GM23248 (cell line): Measurements from ENCODE around the gene PKD1L1. TPM values are rescaled to one million over a fixed set of nuclear protein-coding genes. Genes with fewer than 3 reads are reported as not detected.
"Not testable (repeated sequence)": the region's sequence is repeated elsewhere in the genome, so short reads cannot be mapped to it uniquely, and the experiment has no call there.

Source experiments
- DNase-seq: peaks from one replicate; pipeline ENCODE4 v3.0.0-alpha.2; 2015
- H2AFZ ChIP-seq: fragments of 200-600 bp; sonication (generic); 2 replicates; pipeline ENCODE4 v1.6.1; 2016; ENCODE audit warnings: antibody characterized with exemption
- H3F3A ChIP-seq: fragments of 200-600 bp; sonication (generic); 2 replicates; pipeline ENCODE4 v1.6.1; 2016; ENCODE audit warnings: mild to moderate bottlenecking, antibody characterized with exemption, mixed run types; ENCODE audit not compliant: insufficient read depth
- H3K27ac ChIP-seq: fragments of 200-600 bp; sonication (generic); 2 replicates; pipeline ENCODE4 v1.5.1; 2016; ENCODE audit warnings: mild to moderate bottlenecking
- H3K27me3 ChIP-seq: fragments of 200-600 bp; sonication (generic); replicated peaks from 2 replicates; pipeline ENCODE4 v1.6.1; 2016; ENCODE audit warnings: mild to moderate bottlenecking; ENCODE audit not compliant: insufficient read depth
- H3K36me3 ChIP-seq: fragments of 200-600 bp; sonication (generic); 2 replicates; pipeline ENCODE4 v1.6.1; 2016; ENCODE audit warnings: low read depth, mild to moderate bottlenecking
- H3K4me1 ChIP-seq: fragments of 200-600 bp; sonication (generic); 2 replicates; pipeline ENCODE4 v1.6.1; 2016; ENCODE audit warnings: mild to moderate bottlenecking; ENCODE audit not compliant: insufficient read depth
- H3K4me2 ChIP-seq: fragments of 200-600 bp; sonication (generic); one replicate; pipeline ENCODE4 v1.6.1; 2016; ENCODE audit warnings: mild to moderate bottlenecking; ENCODE audit not compliant: unreplicated experiment
- H3K4me3 ChIP-seq: fragments of 200-600 bp; sonication (generic); 2 replicates; pipeline ENCODE4 v1.5.1; 2016; ENCODE audit warnings: mild to moderate bottlenecking
- H3K79me2 ChIP-seq: fragments of 200-600 bp; sonication (generic); 2 replicates; pipeline ENCODE4 v1.6.1; 2016; ENCODE audit warnings: mild to moderate bottlenecking; ENCODE audit not compliant: insufficient read depth
- H3K9ac ChIP-seq: fragments of 200-600 bp; sonication (generic); 2 replicates; pipeline ENCODE4 v1.6.1; 2016; ENCODE audit warnings: mild to moderate bottlenecking
- H3K9me2 ChIP-seq: fragments of 200-600 bp; sonication (generic); 2 replicates; pipeline ENCODE4 v1.6.1; 2016; ENCODE audit warnings: mixed run types, mild to moderate bottlenecking, moderate library complexity; ENCODE audit not compliant: insufficient read depth
- H3K9me3 ChIP-seq: fragments of 200-600 bp; sonication (generic); one replicate; pipeline ENCODE4 v1.6.1; 2017; ENCODE audit warnings: low read depth
- H4K20me1 ChIP-seq: fragments of 200-600 bp; sonication (generic); 2 replicates; pipeline ENCODE4 v1.6.0; 2016; ENCODE audit not compliant: insufficient read depth
- EZH2 ChIP-seq: fragments of 200-600 bp; sonication (generic); IDR thresholded peaks from 2 replicates; pipeline ENCODE4 v1.6.1; 2018; ENCODE audit warnings: antibody characterized with exemption, mild to moderate bottlenecking; ENCODE audit not compliant: insufficient read depth, poor library complexity, severe bottlenecking
- EZH2phosphoT487 ChIP-seq: fragments of 200-600 bp; sonication (generic); IDR thresholded peaks from 2 replicates; pipeline ENCODE4 v1.6.1; 2018; ENCODE audit warnings: antibody characterized with exemption, moderate library complexity, mild to moderate bottlenecking, low read depth; ENCODE audit not compliant: insufficient read depth
- WGBS, 2 experiments: methylation state at CpG; one replicate each; pipeline ENCODE4 v1.1.6; 2015 to 2017; ENCODE audit warnings: low lambda C conversion rate in 2 of 2, low coverage in 1 of 2; ENCODE audit errors: missing lambda C conversion rate in 2 of 2; 5-methylcytosine and 5-hydroxymethylcytosine counted together
- in situ Hi-C: fragments of 300-500 bp; cut with MboI; formaldehyde crosslinking; loops from 2 replicates; pipeline ENCODE4 v1.15.0; 2020
- polyA plus RNA-seq: library from polyadenylated mRNA; unstranded; fragments of >200 nt; fragmentation: Nextera tagmentation; extraction: Ambion mirVana; gene quantifications from 2 replicates; pipeline ENCODE4 v1.2.1, GENCODE V29; 2016
- total RNA-seq: library from RNA; depleted of rRNA; stranded (reverse); fragments of >200 nt; shearing (Covaris generic); gene quantifications from 2 replicates; pipeline ENCODE4 v1.2.3, GENCODE V29; 2014

PKD1L1 gene
- total and polyA plus RNA-seq, 2 experiments from 2014 or later = 0.06 to 0.11 TPM

DNA sequence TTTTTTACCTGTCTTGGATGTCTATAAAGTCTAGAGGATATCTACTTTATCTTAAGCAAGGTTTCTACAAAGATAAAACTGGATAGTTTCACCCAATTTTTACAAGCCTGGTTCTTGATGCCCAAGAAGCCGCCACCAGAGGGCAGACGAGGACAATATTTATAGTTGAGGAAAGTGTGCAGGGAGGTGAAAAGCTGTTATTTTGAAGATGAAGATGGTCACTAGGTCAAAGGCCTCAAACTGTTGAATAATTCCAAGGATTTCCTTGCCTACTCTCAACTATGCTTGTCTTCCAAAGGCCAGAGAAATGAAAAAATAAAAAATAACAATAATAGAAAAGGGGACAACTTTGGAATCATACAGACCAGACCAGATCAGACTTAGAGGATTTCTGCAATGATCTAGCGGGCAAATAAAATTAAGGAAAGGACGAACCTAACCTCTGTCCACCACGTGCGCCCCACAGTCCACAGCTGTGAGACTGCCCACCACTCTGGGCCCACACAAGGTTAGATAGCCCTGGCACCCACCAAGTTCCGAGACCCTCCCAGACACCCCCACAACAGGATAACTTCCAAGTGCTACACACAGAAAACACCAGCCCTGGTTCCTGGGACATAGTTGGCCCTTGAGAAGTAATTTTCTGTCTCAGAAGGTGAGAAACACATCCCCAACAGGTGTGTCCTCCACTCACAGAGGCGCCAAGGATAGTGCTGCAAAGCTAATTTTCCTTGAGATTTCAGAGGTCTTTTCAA, 2.8 kb downstream of the PKD1L1 start:
- Histone ChIP-seq H3K4me1 (peaks cover 31% of the 10 kb centered on the region), H3K79me2 (no peaks in the 10 kb centered on the region), H3K27me3 (no peaks in the 10 kb centered on the region), H3K9me3 (no peaks in the 10 kb centered on the region), H3K4me3 (no peak overlapping the region), H4K20me1 (no peaks in the 10 kb centered on the region), H3K4me2 (no peak overlapping the region), H3K9ac (no peak overlapping the region), H3K36me3 (no peaks in the 10 kb centered on the region), H3K9me2 (no peaks in the 10 kb centered on the region), H2AFZ (no peak overlapping the region), H3F3A (peaks cover 14% of the 10 kb centered on the region), H3K27ac (no peak overlapping the region)
- in situ Hi-C loops = no loop called here
- DNase-seq = peak; percentile 77
- TF ChIP-seq EZH2phosphoT487 = no peak
- TF ChIP-seq EZH2 = no peak
- WGBS, 2 experiments = 37 to 38% methylated on average over 8 of the region's 8 CpGs

DNA sequence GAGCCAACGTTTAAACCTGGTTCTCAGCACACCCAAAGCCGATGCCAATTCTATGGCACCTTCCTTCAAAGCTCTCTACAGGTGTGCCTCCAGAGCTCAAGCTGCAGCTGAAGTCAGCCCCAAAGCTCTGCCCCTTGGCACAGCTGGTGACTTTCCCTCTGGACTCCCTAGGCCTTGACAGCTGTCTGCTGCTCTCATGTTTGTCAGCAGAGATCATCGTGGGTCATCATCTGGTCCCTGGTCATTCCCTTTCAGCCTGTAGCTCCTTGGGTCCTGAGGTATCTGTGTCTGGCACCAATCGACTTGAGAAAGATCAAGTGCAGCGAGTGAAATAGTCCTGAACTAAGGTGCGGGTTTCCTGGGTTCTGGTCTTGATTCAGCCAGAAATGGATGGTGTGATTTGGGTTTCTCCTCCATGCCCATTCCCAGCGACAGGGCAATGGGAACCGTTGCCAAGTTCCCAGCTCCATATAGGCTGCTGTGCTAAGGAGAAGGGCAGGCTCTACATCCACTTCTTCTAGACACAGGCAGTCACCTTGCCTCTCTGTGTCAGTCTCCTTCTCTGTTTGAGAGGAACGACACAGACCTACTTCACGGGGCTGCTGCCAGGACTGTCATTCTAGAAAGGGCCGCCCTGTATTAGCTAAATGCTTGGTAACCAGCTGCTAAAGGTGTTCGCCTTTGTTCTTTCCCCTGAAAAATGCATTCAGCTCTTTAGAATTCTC, 3.6 kb downstream of the PKD1L1 start:
- H3K4me2 ChIP-seq = no peak overlapping the region
- no peaks in the 10 kb centered on the region for H3K9me3 ChIP-seq
- in situ Hi-C loops = no loop called here
- H3K27ac ChIP-seq = no peak overlapping the region
- no peak overlapping the region for H2AFZ ChIP-seq
- 73 to 75% methylated on average over 12 of the region's 12 CpGs for WGBS, 2 experiments
- H3K4me3 ChIP-seq = no peak overlapping the region
- no peaks in the 10 kb centered on the region for H3K27me3 ChIP-seq
- H3K36me3 ChIP-seq = no peaks in the 10 kb centered on the region
- peaks cover 22% of the 10 kb centered on the region for H3F3A ChIP-seq
- H3K4me1 ChIP-seq = peaks cover 38% of the 10 kb centered on the region
- no peaks in the 10 kb centered on the region for H4K20me1 ChIP-seq
- DNase-seq = no peak
- H3K9ac ChIP-seq = no peak overlapping the region
- no peaks in the 10 kb centered on the region for H3K9me2 ChIP-seq
- no peak for TF ChIP-seq EZH2
- no peak for TF ChIP-seq EZH2phosphoT487
- no peaks in the 10 kb centered on the region for H3K79me2 ChIP-seq

DNA sequence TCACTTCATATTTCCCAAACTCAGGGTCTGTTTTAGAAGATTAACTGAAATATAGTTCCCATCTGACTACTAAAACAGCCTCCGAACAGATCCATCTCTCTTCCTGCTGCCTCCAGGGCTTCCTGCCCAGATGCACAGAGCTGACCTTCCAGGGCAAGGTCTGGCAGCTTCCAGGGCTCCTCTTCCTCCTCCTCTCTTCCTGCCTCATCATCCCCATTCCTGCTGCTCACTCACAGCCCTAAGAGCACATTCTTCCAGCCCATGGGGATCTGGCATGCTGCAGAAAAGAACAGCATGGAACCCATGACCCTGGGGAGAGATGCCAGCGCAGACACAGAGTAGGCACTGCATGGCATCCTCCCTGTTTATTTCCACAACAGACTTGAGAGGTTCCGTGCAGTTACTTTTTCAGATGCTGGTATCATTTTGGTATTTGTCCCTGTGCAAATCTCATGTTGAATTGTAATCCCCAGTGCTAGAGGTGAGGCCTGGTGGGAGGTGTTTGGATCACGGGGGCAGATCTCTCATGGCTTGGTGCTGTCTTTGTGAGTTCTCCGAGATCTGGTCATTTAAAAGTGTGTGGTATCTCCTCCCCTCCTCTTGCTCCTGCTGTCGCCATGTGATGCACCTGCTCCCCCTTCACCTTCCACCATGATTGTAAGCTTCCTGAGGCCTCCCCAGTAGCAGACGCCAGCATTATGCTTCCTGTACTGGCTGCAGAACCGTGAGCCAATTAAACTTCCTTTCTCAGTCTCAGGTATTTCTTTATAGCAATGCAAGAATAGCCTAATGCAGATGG, 4.4 kb downstream of the PKD1L1 start:
- no peaks in the 10 kb centered on the region for H3K27me3 ChIP-seq
- H3K36me3 ChIP-seq = no peaks in the 10 kb centered on the region
- in situ Hi-C loops = no loop called here
- no peak overlapping the region for H3K27ac ChIP-seq
- 91 to 95% methylated on average over 8 of the region's 8 CpGs for WGBS, 2 experiments
- H3F3A ChIP-seq = peaks cover 22% of the 10 kb centered on the region
- H2AFZ ChIP-seq = 0 out of 2 replicates have a peak overlapping the region, but pooled peaks have one; percentile 54
- peaks cover 42% of the 10 kb centered on the region for H3K4me1 ChIP-seq
- H3K9ac ChIP-seq = no peak overlapping the region
- H3K79me2 ChIP-seq = no peaks in the 10 kb centered on the region
- TF ChIP-seq EZH2 (no peak), EZH2phosphoT487 (no peak)
- no peaks in the 10 kb centered on the region for H3K9me2 ChIP-seq
- H3K4me3 ChIP-seq = no peak overlapping the region
- no peaks in the 10 kb centered on the region for H3K9me3 ChIP-seq
- H3K4me2 ChIP-seq = no peak overlapping the region
- DNase-seq = no peak
- H4K20me1 ChIP-seq = no peaks in the 10 kb centered on the region

DNA sequence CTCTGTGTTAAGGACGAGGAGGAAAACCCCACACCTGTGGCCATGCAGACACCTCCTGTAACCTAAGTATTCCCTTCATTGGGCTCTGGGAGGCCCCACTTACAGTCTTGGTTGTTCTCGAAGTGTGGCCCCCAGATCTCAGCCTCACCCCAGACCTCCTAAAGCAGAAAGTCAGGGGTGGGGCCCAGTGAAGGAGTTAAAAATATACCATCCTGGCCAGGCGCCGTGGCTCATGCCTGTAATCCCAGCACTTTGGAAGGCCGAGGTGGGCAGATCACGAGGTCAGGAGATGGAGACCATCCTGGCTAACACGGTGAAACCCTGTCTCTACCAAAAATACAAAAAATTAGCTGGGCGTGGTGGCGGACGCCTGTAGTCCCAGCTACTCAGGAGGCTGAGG, 5.6 kb downstream of the PKD1L1 start:
- WGBS, 2 experiments = 86 to 90% methylated on average over 8 to 10 of the region's 10 CpGs
- H3K27me3 ChIP-seq, H3K79me2 ChIP-seq, H3K9me2 ChIP-seq, H4K20me1 ChIP-seq, DNase-seq, H3K4me3 ChIP-seq, H2AFZ ChIP-seq, H3K9ac ChIP-seq, H3K36me3 ChIP-seq, H3K9me3 ChIP-seq, in situ Hi-C loops: not testable (repeated sequence)
- Histone ChIP-seq H3K4me2 (peak overlapping the region; percentile 49), H3K4me1 (peaks cover 42% of the 10 kb centered on the region), H3F3A (peaks cover 22% of the 10 kb centered on the region), H3K27ac (peak overlapping the region; percentile 89)
